Activated naive CD8-positive, alpha-beta T cell treated with anti-CD3 and anti-CD28 coated beads, Interleukin-2, amount 50 U/mL, for 16 hours (primary cell): ENCODE data around the gene KIRREL3.

Experiments
- DNase-seq: peaks from one replicate; pipeline ENCODE4 v3.0.0-alpha.2; 2020; ENCODE audit warnings: low read depth, low spot score

Gene KIRREL3

GRCh38 chr11:126830216-126830806 is 170.3 kb downstream of the KIRREL3 start:
- DNase-seq, result no peak

- DNase-seq, result no peak
Measured at GRCh38 chr11:126829716-126830115, 170.9 kb downstream of the KIRREL3 start.

GRCh38 chr11:126824035-126824607 is 176.4 kb downstream of the KIRREL3 start:
- DNase-seq, result no peak

GRCh38 chr11:126823274-126823673 is 177.3 kb downstream of the KIRREL3 start:
- DNase-seq, result no peak

- DNase-seq, result no peak
Measured at GRCh38 chr11:126821827-126822226, 178.7 kb downstream of the KIRREL3 start.

GRCh38 chr11:126819194-126819593 is 181.4 kb downstream of the KIRREL3 start:
- no peak for DNase-seq

GRCh38 chr11:126817523-126818450 is 182.8 kb downstream of the KIRREL3 start:
- no peak for DNase-seq

GRCh38 chr11:126817096-126817495 is 183.5 kb downstream of the KIRREL3 start:
- no peak for DNase-seq

GRCh38 chr11:126816645-126817044 is 183.9 kb downstream of the KIRREL3 start:
- no peak for DNase-seq

GRCh38 chr11:126815111-126815510 is 185.5 kb downstream of the KIRREL3 start:
- DNase-seq, result no peak

- no peak for DNase-seq
Measured at GRCh38 chr11:126810776-126811175, 189.8 kb downstream of the KIRREL3 start.

- no peak for DNase-seq
Measured at GRCh38 chr11:126809514-126810289, 190.9 kb downstream of the KIRREL3 start.

- DNase-seq, result no peak
Measured at GRCh38 chr11:126808836-126809235, 191.7 kb downstream of the KIRREL3 start.

GRCh38 chr11:126808296-126808695 is 192.3 kb downstream of the KIRREL3 start:
- no peak for DNase-seq

- no peak for DNase-seq
Measured at GRCh38 chr11:126805870-126806269, 194.7 kb downstream of the KIRREL3 start.

- DNase-seq, result no peak
Measured at GRCh38 chr11:126804363-126804762, 196.2 kb downstream of the KIRREL3 start.

- DNase-seq, result no peak
Measured at GRCh38 chr11:126800009-126800408, 200.6 kb downstream of the KIRREL3 start.

- no peak for DNase-seq
Measured at GRCh38 chr11:126797457-126798169, 203.0 kb downstream of the KIRREL3 start.

- no peak for DNase-seq
Measured at GRCh38 chr11:126793596-126793995, 207.0 kb downstream of the KIRREL3 start.

GRCh38 chr11:126791991-126792390 is 208.6 kb downstream of the KIRREL3 start:
- no peak for DNase-seq

- no peak for DNase-seq
Measured at GRCh38 chr11:126791446-126791845, 209.1 kb downstream of the KIRREL3 start.
